Osteocyte (in vitro differentiated cells): ENCODE data around the gene AHNAK. TPM values are rescaled to one million over a fixed set of nuclear protein-coding genes. Genes with fewer than 3 reads are reported as not detected.
"Not testable (repeated sequence)": the region's sequence is repeated elsewhere in the genome, so short reads cannot be mapped to it uniquely, and the experiment has no call there.

ENCODE experiments used
- DNase-seq: peaks from one replicate; pipeline ENCODE4 v3.0.0; 2021; ENCODE audit warnings: mixed read lengths; ENCODE audit not compliant: unreplicated experiment; ENCODE audit errors: extremely low spot score
- H3K27ac Mint-ChIP-seq: one replicate; pipeline ENCODE4 v1.8.0; 2021; ENCODE audit warnings: mild to moderate bottlenecking, mixed read lengths; ENCODE audit not compliant: unreplicated experiment
- H3K27me3 Mint-ChIP-seq: one replicate; pipeline ENCODE4 v1.8.0; 2021; ENCODE audit warnings: mixed read lengths; ENCODE audit not compliant: unreplicated experiment
- H3K36me3 Mint-ChIP-seq: one replicate; pipeline ENCODE4 v1.8.0; 2021; ENCODE audit warnings: mixed read lengths; ENCODE audit not compliant: unreplicated experiment
- H3K4me1 Mint-ChIP-seq: one replicate; pipeline ENCODE4 v1.8.0; 2021; ENCODE audit warnings: mixed read lengths; ENCODE audit not compliant: unreplicated experiment
- H3K4me3 Mint-ChIP-seq: one replicate; pipeline ENCODE4 v1.8.0; 2021; ENCODE audit warnings: mild to moderate bottlenecking, moderate library complexity, mixed read lengths; ENCODE audit not compliant: unreplicated experiment
- H3K9me3 Mint-ChIP-seq: one replicate; pipeline ENCODE4 v1.8.0; 2021; ENCODE audit warnings: mixed read lengths; ENCODE audit not compliant: unreplicated experiment
- CTCF ChIP-seq: fragments of 200-600 bp; sonication (generic); IDR thresholded peaks from 2 replicates; pipeline ENCODE4 v1.5.0; 2021; ENCODE audit warnings: antibody characterized with exemption, mild to moderate bottlenecking, moderate library complexity
- total RNA-seq: library from RNA; stranded (reverse); gene quantifications from 2 replicates; pipeline ENCODE4 v1.2.1, GENCODE V29; 2021

Gene AHNAK
- total RNA-seq, 1 donor from 2014 or later, result 462 TPM

GRCh38 chr11:62390722-62391121 is 155.9 kb downstream of the AHNAK start:
- H3K4me3 Mint-ChIP-seq, result no peak overlapping the region
- no peak for DNase-seq
- no peaks in the 10 kb centered on the region for H3K36me3 Mint-ChIP-seq
- no peaks in the 10 kb centered on the region for H3K9me3 Mint-ChIP-seq
- H3K4me1 Mint-ChIP-seq, result peaks cover 11% of the 10 kb centered on the region
- H3K27me3 Mint-ChIP-seq, result no peaks in the 10 kb centered on the region
- no peak for TF ChIP-seq CTCF
- no peak overlapping the region for H3K27ac Mint-ChIP-seq

GRCh38 chr11:62390237-62390636 is 156.4 kb downstream of the AHNAK start:
- H3K4me3 Mint-ChIP-seq, result no peak overlapping the region
- no peak overlapping the region for H3K27ac Mint-ChIP-seq

GRCh38 chr11:62388999-62389398 is 157.6 kb downstream of the AHNAK start:
- Mint-ChIP-seq H3K9me3 (no peaks in the 10 kb centered on the region), H3K4me1 (no peaks in the 10 kb centered on the region), H3K36me3 (no peaks in the 10 kb centered on the region), H3K27ac (no peak overlapping the region), H3K4me3 (no peak overlapping the region), H3K27me3 (no peaks in the 10 kb centered on the region)
- no peak for TF ChIP-seq CTCF
- DNase-seq, result no peak

More at GRCh38 chr11:62390237-62390636, 156.4 kb downstream of the AHNAK start:
- H3K36me3 Mint-ChIP-seq, result no peaks in the 10 kb centered on the region
- no peaks in the 10 kb centered on the region for H3K27me3 Mint-ChIP-seq
- no peak for DNase-seq
- H3K9me3 Mint-ChIP-seq, result no peaks in the 10 kb centered on the region
- H3K4me1 Mint-ChIP-seq, result peaks cover 8% of the 10 kb centered on the region
- no peak for TF ChIP-seq CTCF

- no peak for TF ChIP-seq CTCF
- H3K4me3 Mint-ChIP-seq, result no peak overlapping the region
- no peak overlapping the region for H3K27ac Mint-ChIP-seq
- no peaks in the 10 kb centered on the region for H3K27me3 Mint-ChIP-seq
- no peaks in the 10 kb centered on the region for H3K36me3 Mint-ChIP-seq
- no peaks in the 10 kb centered on the region for H3K9me3 Mint-ChIP-seq
- no peaks in the 10 kb centered on the region for H3K4me1 Mint-ChIP-seq
- no peak for DNase-seq
Observed at GRCh38 chr11:62387381-62387780, 159.2 kb downstream of the AHNAK start.

- H3K36me3 Mint-ChIP-seq, DNase-seq, H3K9me3 Mint-ChIP-seq, H3K4me3 Mint-ChIP-seq, H3K27me3 Mint-ChIP-seq, H3K27ac Mint-ChIP-seq, H3K4me1 Mint-ChIP-seq: not testable (repeated sequence)
Observed at GRCh38 chr11:62386083-62386482, 160.5 kb downstream of the AHNAK start.

- DNase-seq, result no peak
- no peaks in the 10 kb centered on the region for H3K36me3 Mint-ChIP-seq
- H3K4me3 Mint-ChIP-seq, result no peak overlapping the region
- peaks cover 7% of the 10 kb centered on the region for H3K4me1 Mint-ChIP-seq
- no peak for TF ChIP-seq CTCF
- H3K27me3 Mint-ChIP-seq, result peaks cover 7% of the 10 kb centered on the region
- no peaks in the 10 kb centered on the region for H3K9me3 Mint-ChIP-seq
- H3K27ac Mint-ChIP-seq, result no peak overlapping the region
Observed at GRCh38 chr11:62383822-62384221, 162.8 kb downstream of the AHNAK start.
